GM19351 (cell line): ENCODE data around the gene NTRK3.

Experiments used
- ATAC-seq: cut with Tn5 transposase; IDR thresholded peaks from one replicate; pipeline ENCODE4 v1.9.1; 2021; ENCODE audit warnings: mild to moderate bottlenecking, moderate library complexity; ENCODE audit not compliant: unreplicated experiment

NTRK3 gene

DNA sequence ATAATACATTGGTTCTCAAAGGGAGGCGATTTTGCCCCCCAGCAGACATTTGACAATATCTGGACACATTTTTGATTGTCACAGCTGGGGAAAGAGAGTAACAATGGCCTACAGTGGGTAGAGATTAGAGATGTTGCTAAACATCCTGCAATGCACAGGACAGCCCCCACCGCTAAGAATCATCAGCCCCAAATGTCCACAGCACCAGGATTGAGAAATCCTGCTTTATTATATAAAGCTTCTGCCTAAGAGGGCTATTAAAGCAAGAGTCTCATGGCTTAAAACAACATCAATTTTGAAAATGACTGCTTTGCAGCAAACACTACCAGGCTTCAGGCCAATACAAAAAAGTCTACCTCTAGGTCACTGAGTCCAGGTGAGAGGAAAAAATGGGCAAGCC lies 68.2 kb downstream of the NTRK3 start:
- ATAC-seq, result no peak

GRCh38 chr15:88187195-88187594 lies 69.3 kb downstream of the NTRK3 start:
- ATAC-seq, result no peak

GRCh38 chr15:88185584-88185983 lies 71.0 kb downstream of the NTRK3 start:
- no peak for ATAC-seq

GRCh38 chr15:88181613-88182012 lies 74.9 kb downstream of the NTRK3 start:
- no peak for ATAC-seq

GRCh38 chr15:88179562-88179961 lies 77.0 kb downstream of the NTRK3 start:
- peak; percentile 94 for ATAC-seq

- ATAC-seq, result peak; percentile 66
Measured at GRCh38 chr15:88178631-88179030, 77.9 kb downstream of the NTRK3 start.

DNA sequence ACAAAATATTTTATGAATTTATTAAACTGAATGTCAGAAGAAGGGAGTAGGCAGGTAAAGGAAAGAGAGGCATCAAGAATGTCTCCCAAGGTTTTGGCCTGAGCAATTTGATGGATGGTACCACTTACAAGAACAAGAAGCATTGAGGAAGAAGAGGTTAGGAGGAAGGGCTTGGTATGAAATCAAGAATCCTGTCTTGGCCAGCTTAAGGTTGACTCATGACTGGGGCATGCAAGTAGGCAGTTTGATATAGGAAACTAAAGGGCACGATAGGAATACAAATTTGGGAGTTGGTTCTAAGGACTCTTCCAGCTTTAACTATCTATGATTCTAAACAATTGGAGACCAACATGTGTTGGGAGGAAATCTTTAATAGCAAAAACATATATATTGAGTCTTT lies 79.1 kb downstream of the NTRK3 start:
- no peak for ATAC-seq

DNA sequence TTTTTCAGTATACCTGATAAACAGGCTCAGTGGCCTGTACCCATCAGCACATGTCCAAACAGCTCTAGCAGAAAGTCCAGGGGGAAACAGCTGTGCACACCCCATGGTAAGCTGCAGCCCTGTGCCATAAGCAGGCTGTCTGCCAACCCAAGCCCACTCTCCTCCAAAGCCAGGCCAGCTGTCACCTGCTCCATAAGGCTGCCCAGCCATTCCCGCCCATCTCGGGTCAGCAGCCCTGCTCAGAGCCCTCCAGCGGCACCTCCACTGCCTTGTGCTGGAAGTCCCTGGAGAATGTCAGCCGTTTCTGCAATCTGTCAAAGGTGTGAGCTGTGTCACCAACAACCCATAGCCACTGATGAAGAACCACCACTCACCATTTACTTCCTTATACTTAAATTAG lies 82.0 kb downstream of the NTRK3 start:
- no peak for ATAC-seq

DNA sequence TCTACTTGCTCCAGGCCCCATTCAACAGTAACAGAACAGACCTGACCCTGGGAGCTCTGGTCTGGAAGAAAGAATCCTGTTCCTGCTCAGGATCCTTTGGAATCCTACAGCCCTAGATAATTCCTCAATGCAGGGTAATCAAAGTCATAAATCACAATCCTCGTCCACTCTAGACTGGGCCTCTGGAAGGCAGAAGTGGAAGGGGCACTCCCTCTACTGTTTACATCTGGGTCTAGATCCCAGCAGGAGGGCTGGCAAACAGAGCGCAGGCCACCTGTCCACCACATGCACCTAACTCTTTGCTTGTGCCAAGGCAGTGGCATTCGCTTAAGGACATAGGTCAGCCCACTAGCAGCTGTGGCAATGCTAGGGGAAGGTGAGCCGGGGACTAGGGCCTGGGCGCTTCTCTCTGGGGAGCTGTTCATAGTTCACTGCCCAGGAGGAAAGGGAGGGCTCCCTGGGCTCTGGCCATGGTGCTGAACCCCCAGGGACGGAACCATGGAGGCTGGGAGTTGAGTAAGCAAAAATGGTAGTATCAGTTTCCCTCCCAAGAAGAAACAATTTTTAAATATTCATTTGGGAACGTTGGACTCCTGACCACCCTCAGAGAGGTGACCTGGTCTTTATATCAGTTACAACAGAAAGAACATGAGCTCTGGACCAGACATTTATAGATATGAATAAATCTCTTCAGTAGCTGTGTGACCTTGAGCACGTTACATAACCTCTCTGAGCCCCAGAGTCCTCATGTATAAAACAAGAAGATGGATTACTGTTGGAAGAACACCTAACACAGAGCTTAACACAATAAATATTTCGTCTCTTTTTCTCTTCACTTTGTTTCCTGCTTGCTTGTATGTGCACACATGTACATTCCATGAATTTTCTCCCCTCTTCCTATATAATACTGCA lies 90.2 kb downstream of the NTRK3 start:
- ATAC-seq, result peak; percentile 73

DNA sequence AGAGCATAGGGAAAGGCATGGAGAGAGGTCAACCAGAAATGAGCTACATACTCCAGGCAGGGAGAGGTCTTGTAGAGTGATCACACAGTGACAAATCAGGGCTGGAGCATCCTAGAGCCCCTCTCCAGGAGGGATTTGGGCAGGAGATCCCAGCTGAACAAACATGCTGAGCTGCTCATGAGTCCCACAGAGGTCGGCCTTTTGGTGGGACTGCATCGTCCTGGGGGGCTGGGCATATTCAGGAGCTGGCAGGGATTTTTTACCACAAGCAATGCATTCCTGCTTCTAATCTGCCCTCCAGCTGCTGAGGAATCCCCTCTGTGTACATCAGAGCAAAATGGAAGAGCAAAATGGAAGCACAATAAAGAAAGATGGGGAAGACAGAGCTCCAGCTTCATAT lies 94.9 kb downstream of the NTRK3 start:
- ATAC-seq, result no peak

DNA sequence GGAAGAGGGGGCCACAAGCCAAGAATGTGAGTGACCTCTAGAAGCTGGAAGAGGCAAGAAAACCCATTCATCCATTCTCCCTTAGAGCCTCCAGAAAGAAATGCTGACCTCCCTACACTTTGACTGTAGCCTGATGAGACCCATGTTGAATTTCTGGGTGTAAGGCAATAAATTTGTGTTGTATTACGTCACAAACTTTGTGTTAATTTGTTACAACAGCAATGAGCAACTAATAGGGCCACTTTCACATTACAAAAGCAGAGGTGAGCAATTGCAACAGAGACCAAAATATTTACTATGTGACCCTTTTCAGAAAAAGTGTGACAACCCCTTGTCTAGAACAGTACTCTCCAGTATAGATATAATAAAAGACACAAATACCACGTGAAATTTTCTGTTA lies 101.2 kb downstream of the NTRK3 start:
- ATAC-seq, result no peak

DNA sequence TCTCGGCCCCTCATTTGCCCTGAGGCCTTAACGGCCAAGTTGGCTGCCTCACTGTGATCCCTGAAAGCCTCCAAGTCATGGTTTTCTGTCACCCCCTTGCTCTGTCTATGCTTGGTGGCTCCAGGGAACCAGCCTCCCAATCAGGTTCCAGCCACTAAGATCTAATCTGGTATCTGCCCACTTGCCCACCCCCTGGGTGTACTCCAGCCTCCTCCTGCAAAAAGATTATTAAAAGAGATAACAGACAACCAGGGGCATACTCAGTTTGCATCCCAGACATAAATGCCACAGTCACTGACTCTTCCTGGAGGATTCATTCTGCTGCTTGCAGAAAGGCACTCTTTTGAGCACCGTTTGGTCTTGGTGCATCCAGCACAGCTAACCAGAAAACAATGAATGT lies 103.9 kb downstream of the NTRK3 start:
- ATAC-seq, result no peak

GRCh38 chr15:88147760-88148159 lies 108.8 kb downstream of the NTRK3 start:
- ATAC-seq, result no peak

- ATAC-seq, result no peak
Measured at GRCh38 chr15:88144921-88145653, 111.5 kb downstream of the NTRK3 start.

DNA sequence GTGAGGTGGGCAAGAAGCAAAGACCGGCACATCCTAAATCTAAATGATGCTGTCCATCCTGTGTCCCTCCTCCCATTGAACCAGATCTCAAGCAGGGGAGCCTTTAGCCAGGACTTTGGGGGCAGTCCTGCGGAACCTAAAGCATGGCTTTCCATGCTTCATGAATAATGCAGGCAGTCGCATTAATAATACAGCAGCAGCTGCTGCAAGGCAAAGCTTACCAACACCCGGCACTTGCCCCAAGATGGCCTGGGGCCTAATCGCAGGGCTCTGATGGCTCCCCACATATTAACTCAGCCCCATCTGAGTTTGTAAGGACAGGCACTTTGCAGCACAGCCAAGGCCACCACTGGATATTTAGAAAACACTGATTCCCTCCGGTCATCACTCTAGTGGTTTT lies 114.4 kb downstream of the NTRK3 start:
- ATAC-seq, result no peak

DNA sequence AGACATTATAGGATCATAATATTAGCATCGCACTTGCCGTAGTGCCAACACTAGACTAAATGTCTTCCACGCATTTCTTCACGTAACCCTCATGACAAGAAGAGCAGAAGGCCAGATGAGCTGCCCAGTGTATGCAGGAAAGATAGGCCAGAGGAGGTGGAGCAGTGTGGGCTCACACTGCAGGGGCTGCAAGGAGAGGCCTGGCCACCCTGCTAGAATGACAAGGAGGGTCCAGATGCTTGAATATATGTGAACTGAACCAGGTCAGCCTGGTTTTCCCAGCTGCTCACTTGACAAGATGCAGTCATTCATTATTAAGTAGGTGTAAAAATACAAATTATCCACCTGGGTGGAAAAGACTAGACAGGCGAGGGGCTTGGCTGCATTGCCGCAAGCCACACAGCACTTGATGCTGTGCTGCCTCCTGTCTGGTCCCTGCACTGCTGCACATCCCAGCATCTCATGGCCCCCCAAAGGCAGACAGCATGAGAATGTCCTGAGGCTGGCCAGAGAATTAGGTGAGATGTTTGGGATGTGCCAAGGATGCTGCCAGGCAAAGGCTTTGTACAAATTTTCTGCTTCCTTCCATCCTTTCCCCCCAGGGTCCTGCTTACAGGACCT lies 115.2 kb downstream of the NTRK3 start:
- ATAC-seq, result no peak

DNA sequence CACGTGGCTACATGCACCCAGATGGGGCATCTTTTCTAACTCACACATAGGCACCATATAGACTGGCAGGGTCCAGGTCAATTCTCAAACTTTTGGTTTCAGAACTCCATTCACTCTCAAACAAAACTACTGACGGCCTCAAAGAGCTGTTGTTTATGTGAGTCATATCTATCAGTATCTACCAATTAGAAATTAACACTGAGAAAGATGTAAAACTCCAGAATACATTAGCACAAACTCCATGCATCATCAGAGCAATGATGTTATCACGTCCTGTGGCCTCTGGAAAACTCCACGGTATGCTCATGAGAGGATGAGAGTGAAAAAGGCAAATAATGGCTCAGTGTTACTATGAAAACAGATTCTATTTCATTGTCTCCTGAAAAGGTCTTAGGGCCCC lies 116.1 kb downstream of the NTRK3 start:
- no peak for ATAC-seq

GRCh38 chr15:88139936-88140335 lies 116.6 kb downstream of the NTRK3 start:
- ATAC-seq, result no peak

DNA sequence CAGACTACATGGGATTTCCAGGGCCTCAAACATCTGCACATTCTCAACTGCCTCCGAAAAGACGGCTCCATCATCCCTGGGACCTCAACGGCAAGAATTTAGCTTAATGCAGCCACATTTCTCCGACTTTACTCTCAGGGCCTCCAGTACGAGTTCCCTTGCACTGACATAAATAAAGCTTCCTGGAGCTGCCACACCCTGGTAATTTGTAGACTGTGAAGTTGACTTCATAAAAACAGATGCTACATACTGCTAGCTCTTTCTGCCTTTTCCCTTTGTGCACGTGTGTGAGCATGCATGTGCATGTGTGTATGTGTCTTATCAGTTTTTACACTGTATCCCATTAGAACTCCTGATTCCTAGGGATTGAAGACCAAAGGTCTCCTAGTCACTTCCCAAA lies 122.7 kb downstream of the NTRK3 start:
- no peak for ATAC-seq

DNA sequence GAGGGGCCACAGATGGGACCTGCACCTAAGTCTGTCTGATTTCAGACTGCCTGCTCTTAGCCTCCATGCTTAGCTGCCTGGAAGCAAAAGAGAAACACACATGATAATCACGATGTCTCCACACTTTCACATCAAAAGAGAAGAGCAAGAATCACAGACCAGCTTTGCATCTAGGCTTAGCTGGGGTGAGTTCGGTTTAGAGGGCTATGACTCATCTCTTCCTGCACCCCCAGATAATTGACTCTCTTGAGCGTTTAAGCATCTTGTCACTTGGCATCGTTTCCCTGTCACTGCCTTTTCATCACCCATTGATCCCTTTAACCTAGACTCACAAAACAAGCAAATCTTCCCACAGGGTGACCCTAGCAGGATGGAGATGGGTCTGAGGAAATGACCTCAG lies 124.0 kb downstream of the NTRK3 start:
- ATAC-seq, result no peak

- no peak for ATAC-seq
Measured at GRCh38 chr15:88131937-88132336, 124.6 kb downstream of the NTRK3 start.

DNA sequence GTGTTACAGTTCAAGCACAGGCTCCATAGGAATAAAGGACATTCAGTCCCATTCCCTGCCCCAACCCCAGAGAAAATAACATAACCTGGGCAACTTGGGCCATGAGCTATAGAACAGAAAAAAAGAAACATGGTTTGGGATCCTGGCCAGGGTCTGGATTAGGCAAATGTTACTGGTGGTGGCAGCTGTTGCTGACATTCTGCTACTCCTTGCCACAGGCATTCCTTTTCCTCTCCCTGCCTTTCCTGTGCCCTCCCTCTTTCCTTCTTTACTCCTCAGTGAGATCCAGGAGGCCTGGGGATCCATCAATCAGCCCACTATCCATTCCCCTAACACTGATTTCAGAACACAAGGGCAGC lies 129.1 kb downstream of the NTRK3 start:
- no peak for ATAC-seq
